HCT116 (cell line): ENCODE measurements around the gene CADPS.

ENCODE experiments used
- EZH2 ChIP-seq: fragments of 200-600 bp; sonication (generic); IDR thresholded peaks from 2 replicates; pipeline ENCODE4 v1.6.1; 2017; ENCODE audit warnings: antibody characterized with exemption, mixed run types
- EZH2phosphoT487 ChIP-seq: fragments of 200-600 bp; IDR thresholded peaks from 2 replicates; pipeline ENCODE4 v1.6.1; 2018; ENCODE audit warnings: antibody characterized with exemption, borderline replicate concordance
- FOSL1 ChIP-seq: IDR thresholded peaks from 2 replicates; pipeline ENCODE4 v1.6.1; 2012; ENCODE audit warnings: low read depth
- TF ChIP-seq, protein P1 (sequence below), 3 experiments: fragments of 200-600 bp in 1 of 3; sonication (generic) in 1 of 3; IDR thresholded peaks in 2 of 3; conservative IDR thresholded peaks in 1 of 3; 2 replicates each; pipeline ENCODE4 v1.5.1; 2012 to 2017; ENCODE audit warnings: low read depth in 2 of 3, low read length in 2 of 3, antibody characterized with exemption in 1 of 3, borderline replicate concordance in 1 of 3, control low read depth in 1 of 3, mild to moderate bottlenecking in 1 of 3, mixed read lengths in 1 of 3, mixed run types in 1 of 3, moderate library complexity in 1 of 3; ENCODE audit not compliant: insufficient read depth in 1 of 3
- TF ChIP-seq, protein P2 (sequence below): IDR thresholded peaks from 2 replicates; pipeline ENCODE4 v1.6.1; 2011; ENCODE audit warnings: mild to moderate bottlenecking, low read length, moderate library complexity; ENCODE audit not compliant: insufficient replicate concordance; ENCODE audit errors: extremely low read depth

DNA sequence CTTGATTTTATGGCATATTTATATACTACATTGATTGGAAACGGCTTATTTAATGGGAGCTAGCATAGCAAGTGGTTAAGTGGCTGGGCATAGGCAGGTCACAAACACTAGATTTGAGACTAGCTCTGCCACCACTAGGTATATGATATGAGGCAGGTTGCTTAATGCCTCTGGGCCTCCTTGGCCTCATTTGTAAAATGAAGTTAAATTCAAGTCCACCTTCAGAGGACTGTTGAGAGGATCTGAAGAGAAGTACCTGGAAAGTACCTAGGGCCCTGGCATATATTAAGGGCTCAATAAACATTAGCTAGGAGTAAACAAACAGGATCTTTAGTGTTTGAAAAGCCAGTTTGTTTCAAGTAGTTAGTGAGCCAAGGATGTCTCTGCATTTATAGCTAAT lies 335.5 kb downstream of the CADPS start:
- TF ChIP-seq EZH2phosphoT487 (no peak), EZH2 (no peak), FOSL1 (no peak)
- TF ChIP-seq, protein P1, sequence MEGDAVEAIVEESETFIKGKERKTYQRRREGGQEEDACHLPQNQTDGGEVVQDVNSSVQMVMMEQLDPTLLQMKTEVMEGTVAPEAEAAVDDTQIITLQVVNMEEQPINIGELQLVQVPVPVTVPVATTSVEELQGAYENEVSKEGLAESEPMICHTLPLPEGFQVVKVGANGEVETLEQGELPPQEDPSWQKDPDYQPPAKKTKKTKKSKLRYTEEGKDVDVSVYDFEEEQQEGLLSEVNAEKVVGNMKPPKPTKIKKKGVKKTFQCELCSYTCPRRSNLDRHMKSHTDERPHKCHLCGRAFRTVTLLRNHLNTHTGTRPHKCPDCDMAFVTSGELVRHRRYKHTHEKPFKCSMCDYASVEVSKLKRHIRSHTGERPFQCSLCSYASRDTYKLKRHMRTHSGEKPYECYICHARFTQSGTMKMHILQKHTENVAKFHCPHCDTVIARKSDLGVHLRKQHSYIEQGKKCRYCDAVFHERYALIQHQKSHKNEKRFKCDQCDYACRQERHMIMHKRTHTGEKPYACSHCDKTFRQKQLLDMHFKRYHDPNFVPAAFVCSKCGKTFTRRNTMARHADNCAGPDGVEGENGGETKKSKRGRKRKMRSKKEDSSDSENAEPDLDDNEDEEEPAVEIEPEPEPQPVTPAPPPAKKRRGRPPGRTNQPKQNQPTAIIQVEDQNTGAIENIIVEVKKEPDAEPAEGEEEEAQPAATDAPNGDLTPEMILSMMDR (IDR thresholded peaks at IDR 0.05 in 2 of 3, conservative IDR thresholded peaks at IDR 0.05 in 1 of 3; ENCODE audit: borderline replicate concordance in 1 of 3, insufficient read depth in 1 of 3, low read depth in 2 of 3, low read length in 2 of 3): no peak
- TF ChIP-seq, protein P2, sequence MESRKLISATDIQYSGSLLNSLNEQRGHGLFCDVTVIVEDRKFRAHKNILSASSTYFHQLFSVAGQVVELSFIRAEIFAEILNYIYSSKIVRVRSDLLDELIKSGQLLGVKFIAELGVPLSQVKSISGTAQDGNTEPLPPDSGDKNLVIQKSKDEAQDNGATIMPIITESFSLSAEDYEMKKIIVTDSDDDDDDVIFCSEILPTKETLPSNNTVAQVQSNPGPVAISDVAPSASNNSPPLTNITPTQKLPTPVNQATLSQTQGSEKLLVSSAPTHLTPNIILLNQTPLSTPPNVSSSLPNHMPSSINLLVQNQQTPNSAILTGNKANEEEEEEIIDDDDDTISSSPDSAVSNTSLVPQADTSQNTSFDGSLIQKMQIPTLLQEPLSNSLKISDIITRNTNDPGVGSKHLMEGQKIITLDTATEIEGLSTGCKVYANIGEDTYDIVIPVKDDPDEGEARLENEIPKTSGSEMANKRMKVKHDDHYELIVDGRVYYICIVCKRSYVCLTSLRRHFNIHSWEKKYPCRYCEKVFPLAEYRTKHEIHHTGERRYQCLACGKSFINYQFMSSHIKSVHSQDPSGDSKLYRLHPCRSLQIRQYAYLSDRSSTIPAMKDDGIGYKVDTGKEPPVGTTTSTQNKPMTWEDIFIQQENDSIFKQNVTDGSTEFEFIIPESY: no peak
